Measurements from ENCODE around the gene TNNT2. TPM values are rescaled to one million over a fixed set of nuclear protein-coding genes. Genes with fewer than 3 reads are reported as not detected.

TNNT2 gene
- total RNA-seq, 2 donors from 2014 or later: not detected

GRCh38 chr1:201347498-201348210 is 29.8 kb downstream of the TNNT2 start:
- peak; percentile 23 for DNase-seq (ENCODE audit: low spot score)
- intact Hi-C loops (cut with DNase I): no loop called here

- intact Hi-C loops (cut with DNase I): no loop called here
These were observed 30.5 kb downstream of the TNNT2 start for GRCh38 chr1:201346987-201347386.

GRCh38 chr1:201346337-201346939 is 31.0 kb downstream of the TNNT2 start:
- DNase-seq (ENCODE audit: low spot score): peak; percentile 28
- intact Hi-C loops (cut with DNase I): no loop called here

More at GRCh38 chr1:201346987-201347386, 30.5 kb downstream of the TNNT2 start:
- no peak for DNase-seq (ENCODE audit: low spot score)

- intact Hi-C loops (cut with DNase I): no loop called here
These were observed 32.5 kb downstream of the TNNT2 start for GRCh38 chr1:201345081-201345355.

GRCh38 chr1:201344206-201345080 is 33.0 kb downstream of the TNNT2 start:
- intact Hi-C loops (cut with DNase I): no loop called here
- DNase-seq (ENCODE audit: low spot score): peak; percentile 54

More at GRCh38 chr1:201345081-201345355, 32.5 kb downstream of the TNNT2 start:
- no peak for DNase-seq (ENCODE audit: low spot score)

- DNase-seq (ENCODE audit: low spot score): no peak
These were observed 36.1 kb downstream of the TNNT2 start for GRCh38 chr1:201341377-201341776.

GRCh38 chr1:201336711-201337450 is 40.6 kb downstream of the TNNT2 start:
- intact Hi-C loops (cut with DNase I): no loop called here
- DNase-seq (ENCODE audit: low spot score): peak; percentile 59

More at GRCh38 chr1:201341377-201341776, 36.1 kb downstream of the TNNT2 start:
- intact Hi-C loops (cut with DNase I): no loop called here

GRCh38 chr1:201335901-201336300 is 41.6 kb downstream of the TNNT2 start:
- DNase-seq (ENCODE audit: low spot score): peak; percentile 49
- intact Hi-C loops (cut with DNase I): no loop called here

GRCh38 chr1:201335174-201335870 is 42.2 kb downstream of the TNNT2 start:
- intact Hi-C loops (cut with DNase I): no loop called here
- DNase-seq (ENCODE audit: low spot score): peak; percentile 30

GRCh38 chr1:201334325-201335173 is 42.9 kb downstream of the TNNT2 start:
- DNase-seq (ENCODE audit: low spot score): peak; percentile 11
- intact Hi-C loops (cut with DNase I): no loop called here

- intact Hi-C loops (cut with DNase I): no loop called here
- peak; percentile 45 for DNase-seq (ENCODE audit: low spot score)
These were observed 44.7 kb downstream of the TNNT2 start for GRCh38 chr1:201332616-201333335.

GRCh38 chr1:201332021-201332420 is 45.5 kb downstream of the TNNT2 start:
- intact Hi-C loops (cut with DNase I): no loop called here
- peak; percentile 53 for DNase-seq (ENCODE audit: low spot score)

GRCh38 chr1:201331166-201331565 is 46.3 kb downstream of the TNNT2 start:
- intact Hi-C loops (cut with DNase I): no loop called here
- peak; percentile 76 for DNase-seq (ENCODE audit: low spot score)

- peak; percentile 28 for DNase-seq (ENCODE audit: low spot score)
- intact Hi-C loops (cut with DNase I): no loop called here
These were observed 46.9 kb downstream of the TNNT2 start for GRCh38 chr1:201330541-201330940.

- peak; percentile 46 for DNase-seq (ENCODE audit: low spot score)
- intact Hi-C loops (cut with DNase I): no loop called here
These were observed 47.7 kb downstream of the TNNT2 start for GRCh38 chr1:201329801-201330200.

- intact Hi-C loops (cut with DNase I): no loop called here
- peak; percentile 64 for DNase-seq (ENCODE audit: low spot score)
These were observed 48.2 kb downstream of the TNNT2 start for GRCh38 chr1:201329286-201329685.

GRCh38 chr1:201328576-201328975 is 48.9 kb downstream of the TNNT2 start:
- peak; percentile 52 for DNase-seq (ENCODE audit: low spot score)
- intact Hi-C loops (cut with DNase I): no loop called here

Data from posterior vena cava (tissue), 2 donors.